Bronchial epithelial cell (primary cell): Measurements from ENCODE around the gene HIF1A. TPM values are rescaled to one million over a fixed set of nuclear protein-coding genes. Genes with fewer than 3 reads are reported as not detected.

Experiments
- DNase-seq: peaks from one replicate; pipeline ENCODE4 v3.0.0-alpha.2; 2010; ENCODE audit warnings: low read depth
- FAIRE-seq: peaks from 2 replicates; lab custom pipeline; 2011; peaks lifted over from hg19 to GRCh38; lab: Jason Lieb, UNC
- H3K27me3 ChIP-seq: 2 replicates; pipeline ENCODE4 v1.5.1; 2011; ENCODE audit warnings: low read length; ENCODE audit not compliant: control insufficient read depth, insufficient read depth
- H3K36me3 ChIP-seq: 2 replicates; pipeline ENCODE4 v1.5.1; 2011; ENCODE audit warnings: low read length; ENCODE audit not compliant: control insufficient read depth, insufficient read depth
- H3K4me3 ChIP-seq: 2 replicates; pipeline ENCODE4 v1.5.1; 2011; ENCODE audit warnings: mild to moderate bottlenecking, low read depth, low read length, control low read depth
- CTCF ChIP-seq: IDR thresholded peaks from 2 replicates; pipeline ENCODE4 v1.5.1; 2011; ENCODE audit warnings: mild to moderate bottlenecking, moderate library complexity, low read length, control low read depth, inconsistent platforms; ENCODE audit not compliant: insufficient read depth, severe bottlenecking
- total RNA-seq: library from RNA; depleted of rRNA; stranded (reverse); fragments of >200 nt; gene quantifications from 2 replicates; pipeline ENCODE4 v1.2.1, GENCODE V29; 2014

Gene HIF1A
- total RNA-seq, 1 donor from 2014 or later: 220 TPM

GRCh38 chr14:61768240-61768639 is 72.9 kb downstream of the HIF1A start:
- DNase-seq (no peak), FAIRE-seq (no peak)
- no peak for TF ChIP-seq CTCF
- Histone ChIP-seq H3K36me3 (peaks cover 7% of the 10 kb centered on the region), H3K27me3 (no peaks in the 10 kb centered on the region), H3K4me3 (no peak overlapping the region)

DNA sequence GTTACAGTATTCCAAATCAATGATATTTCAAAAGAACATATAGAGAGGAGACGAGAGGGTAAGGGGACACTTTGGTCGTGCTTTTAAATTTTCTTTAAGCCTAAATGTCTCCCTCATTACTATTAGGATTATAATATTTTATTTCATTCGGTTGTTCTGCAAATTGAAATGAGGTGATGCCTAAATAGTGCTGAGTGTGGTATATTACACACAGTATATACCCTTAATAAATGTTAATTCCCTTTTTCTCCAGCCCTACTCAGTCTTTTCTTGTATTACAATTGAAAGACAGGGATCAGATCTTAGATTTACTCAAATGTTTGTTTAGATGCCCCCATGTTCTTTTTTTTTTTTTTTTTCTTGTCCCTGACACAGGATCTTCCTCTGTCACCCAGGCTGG is 74.6 kb downstream of the HIF1A start:
- H3K36me3 ChIP-seq: peaks cover 8% of the 10 kb centered on the region
- DNase-seq: no peak
- TF ChIP-seq CTCF: no peak
- FAIRE-seq: no peak
- H3K27me3 ChIP-seq: no peaks in the 10 kb centered on the region
- H3K4me3 ChIP-seq: no peak overlapping the region

- no peak for TF ChIP-seq CTCF
- no peak for FAIRE-seq
- no peak for DNase-seq
- Histone ChIP-seq H3K36me3 (peaks cover 14% of the 10 kb centered on the region), H3K27me3 (no peaks in the 10 kb centered on the region), H3K4me3 (no peak overlapping the region)
These were observed 79.5 kb downstream of the HIF1A start for GRCh38 chr14:61774861-61775260.

DNA sequence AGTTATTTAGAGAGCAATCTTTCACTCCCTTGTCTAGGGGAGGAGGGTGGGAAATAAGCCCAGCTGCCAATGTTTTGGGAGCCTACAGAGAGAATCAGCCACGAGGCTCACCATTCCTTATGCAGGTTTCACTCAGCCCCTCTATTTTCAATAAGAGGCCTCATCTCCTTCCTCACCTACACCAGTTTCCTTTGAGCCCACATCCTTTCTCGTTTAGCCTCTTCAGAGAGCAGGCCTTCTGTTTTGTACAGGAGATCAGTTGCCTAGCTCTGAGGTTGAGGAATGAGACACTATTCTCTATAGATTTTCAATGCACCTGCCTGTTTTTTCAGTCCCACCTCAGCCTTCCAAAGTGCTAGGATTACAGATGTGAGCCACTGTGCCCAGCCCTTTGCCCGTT is 84.8 kb downstream of the HIF1A start:
- TF ChIP-seq CTCF: no peak
- no peak for DNase-seq
- peaks cover 12% of the 10 kb centered on the region for H3K36me3 ChIP-seq
- FAIRE-seq: no peak
- no peak overlapping the region for H3K4me3 ChIP-seq
- H3K27me3 ChIP-seq: no peaks in the 10 kb centered on the region

DNA sequence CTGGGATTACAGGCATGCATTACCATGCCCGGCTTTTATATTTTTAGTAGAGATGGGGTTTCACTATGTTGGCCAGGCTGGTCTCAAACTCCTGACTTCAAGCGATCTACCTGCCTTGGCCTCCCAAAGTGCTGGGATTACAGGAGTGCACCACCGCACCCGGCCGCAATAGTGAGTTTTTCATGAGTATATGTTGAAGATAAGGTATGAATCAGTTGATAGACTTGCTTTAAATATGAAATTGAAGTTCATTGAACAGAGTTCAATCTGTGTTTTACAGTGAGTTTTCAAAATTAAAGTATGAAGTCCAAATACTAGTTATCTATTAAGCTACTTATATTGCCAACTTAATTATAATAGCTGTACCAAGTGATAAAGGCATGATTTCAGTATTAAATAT is 102.0 kb downstream of the HIF1A start:
- peaks cover 3% of the 10 kb centered on the region for H3K36me3 ChIP-seq
- H3K27me3 ChIP-seq: no peaks in the 10 kb centered on the region
- no peak for DNase-seq

More for the DNA sequence above, 102.0 kb downstream of the HIF1A start:
- FAIRE-seq: no peak
- no peak overlapping the region for H3K4me3 ChIP-seq
- no peak for TF ChIP-seq CTCF

Other genes with a start within 250 kb of the HIF1A start
- gene SNAPC1, start 66.9 kb downstream of the HIF1A start, total RNA-seq: 7.4 and 17.1 TPM in 2 replicates
- gene SYT16, start 117.2 kb downstream of the HIF1A start, total RNA-seq: under 0.01 and 0.13 TPM in 2 replicates